GM21360 (cell line): ENCODE data around the gene RFPL4A.
"Not testable (repeated sequence)": the region's sequence is repeated elsewhere in the genome, so short reads cannot be mapped to it uniquely, and the experiment has no call there.

Experiments
- ATAC-seq: cut with Tn5 transposase; IDR thresholded peaks from one replicate; pipeline ENCODE4 v1.9.1; 2021; ENCODE audit warnings: mild to moderate bottlenecking, moderate library complexity; ENCODE audit not compliant: unreplicated experiment

RFPL4A gene

GRCh38 chr19:55758797-55759196 is at the start of gene RFPL4A:
Gene RFPL4A (plus strand): TSS chr19:55759097. CDS start chr19:55761801, 2,704 bp downstream.
- not testable (repeated sequence) for ATAC-seq

DNA sequence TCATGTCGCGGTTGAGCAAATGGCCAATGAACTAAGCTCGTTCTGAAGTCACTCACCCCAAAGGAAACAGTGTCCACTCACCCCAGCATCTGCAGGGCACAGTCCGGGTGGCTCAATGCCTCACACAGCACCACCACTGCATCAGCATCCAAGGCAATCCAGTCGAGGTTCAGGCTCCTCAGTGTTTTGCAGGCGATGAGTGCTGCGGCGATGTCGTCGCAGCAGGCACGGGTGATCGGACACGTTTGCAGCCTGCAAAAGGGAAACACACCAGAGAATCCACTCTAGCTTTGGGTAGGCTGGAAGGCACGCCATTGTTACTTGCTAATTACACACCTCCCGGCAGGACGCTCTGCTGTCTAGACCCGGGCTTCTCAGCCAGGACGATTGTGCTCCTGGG is 47.2 kb upstream of the RFPL4A start:
- ATAC-seq: no peak

DNA sequence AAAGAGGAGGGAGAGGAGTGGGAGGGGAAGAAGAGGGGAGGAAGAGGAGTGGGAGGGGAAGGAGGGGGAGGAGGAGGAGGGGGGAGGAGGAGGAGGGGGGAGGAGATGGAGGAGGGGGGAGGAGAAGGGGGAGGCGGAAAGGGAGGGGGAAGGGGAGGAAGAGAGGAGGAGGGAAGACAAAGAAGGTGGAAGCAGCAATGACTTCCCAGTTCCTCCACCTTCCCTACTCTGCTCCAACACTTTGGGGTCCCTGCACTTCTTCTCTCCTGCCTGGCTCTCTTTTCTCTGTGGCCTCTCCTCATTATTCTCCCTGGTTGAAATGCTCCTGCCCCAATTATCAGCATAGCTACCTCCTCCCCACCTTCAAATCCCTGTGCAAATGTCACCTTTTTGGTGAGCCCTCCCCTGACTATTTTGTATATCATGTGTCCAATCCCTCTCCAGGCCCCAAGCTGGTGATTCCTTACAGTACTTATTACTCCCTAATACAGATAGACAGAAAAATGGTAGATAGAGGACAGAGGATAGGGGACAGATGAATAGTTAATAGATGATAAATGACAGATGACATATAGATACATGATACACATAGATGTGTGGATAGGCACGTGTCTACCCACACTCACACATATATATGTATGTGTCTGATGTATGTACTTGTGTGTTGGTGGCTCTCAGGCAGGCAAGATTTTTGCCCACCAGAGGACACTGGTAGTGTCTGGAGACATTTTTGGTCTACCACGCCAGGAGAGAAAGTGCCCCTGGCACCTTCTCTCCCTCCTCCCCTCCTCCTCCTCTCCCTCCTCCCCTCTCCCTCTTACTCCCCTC is 45.9 kb upstream of the RFPL4A start:
- ATAC-seq: no peak

DNA sequence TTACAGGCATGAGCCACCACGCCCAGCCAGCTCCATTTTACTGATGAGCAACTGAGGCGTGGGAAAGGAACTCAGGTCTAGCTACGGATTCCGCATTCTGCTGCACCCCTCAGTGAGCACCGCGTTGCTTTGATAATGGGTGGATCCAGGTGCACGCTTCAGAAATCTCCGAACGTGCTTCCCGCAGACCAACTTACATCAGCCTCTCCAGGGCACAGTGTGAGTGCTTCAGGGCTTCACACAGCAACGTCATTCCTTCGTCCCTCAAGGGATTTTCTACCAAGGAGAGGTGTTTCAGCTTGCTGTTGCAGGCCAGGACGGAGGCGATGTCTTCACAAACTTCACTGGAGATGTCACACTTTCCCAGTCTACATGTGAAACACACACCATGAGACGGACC is 42.4 kb upstream of the RFPL4A start:
- ATAC-seq: no peak

DNA sequence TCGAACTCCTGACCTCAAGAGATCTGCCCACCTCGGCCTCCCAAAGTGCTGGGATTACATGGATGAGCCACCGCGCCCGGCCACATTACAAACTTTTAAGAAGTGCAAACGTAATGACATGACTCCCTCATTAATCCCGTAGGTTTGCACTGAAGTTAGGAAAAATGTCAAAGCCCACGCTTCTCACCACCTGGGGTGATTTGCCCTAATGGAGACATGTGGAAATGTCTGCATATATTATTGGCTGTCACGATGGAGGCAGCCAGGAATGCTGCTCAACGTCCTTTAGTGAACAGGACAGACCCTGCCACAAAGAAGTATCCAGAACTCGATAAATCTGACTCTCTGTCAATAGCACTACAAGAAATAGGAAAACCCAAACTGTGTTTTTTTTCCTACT is 41.6 kb upstream of the RFPL4A start:
- ATAC-seq: no peak

DNA sequence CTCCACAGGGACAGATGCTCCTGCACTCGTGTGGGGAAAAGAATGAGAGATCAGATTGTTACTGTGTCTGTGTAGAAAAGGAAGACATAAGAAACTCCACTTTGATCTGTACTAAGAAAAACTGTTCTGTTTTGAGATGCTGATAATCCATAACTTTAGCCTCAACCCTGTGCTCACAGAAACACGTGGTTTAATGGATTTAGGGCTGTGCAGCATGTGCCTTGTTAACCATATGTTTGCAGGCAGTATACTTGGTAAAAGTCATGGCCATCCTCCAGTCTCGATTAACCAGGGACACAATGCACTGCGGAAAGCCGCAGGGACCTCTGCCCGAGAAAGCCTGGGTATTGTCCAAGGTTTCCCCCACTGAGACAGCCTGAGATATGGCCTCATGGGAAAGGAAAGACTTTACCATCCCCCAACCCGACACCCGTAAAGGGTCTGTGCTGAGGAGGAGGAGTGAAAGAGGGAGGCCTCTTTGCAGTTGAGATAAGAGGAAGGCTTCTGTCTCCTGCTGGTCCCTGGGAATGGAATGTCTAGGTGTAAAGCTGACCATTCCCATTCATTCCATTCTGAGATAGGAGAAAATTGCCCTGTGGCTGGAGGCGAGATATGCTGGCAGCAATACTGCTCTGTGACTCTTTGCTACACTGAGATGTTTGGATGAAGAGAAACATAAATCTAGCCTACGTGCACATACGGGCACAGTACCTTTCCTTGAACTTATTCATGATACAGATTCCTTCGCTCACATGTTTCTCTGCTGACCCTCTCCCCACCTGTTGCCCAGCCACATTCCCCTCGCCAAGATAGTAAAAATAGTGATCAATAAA is 40.8 kb upstream of the RFPL4A start:
- not testable (repeated sequence) for ATAC-seq

DNA sequence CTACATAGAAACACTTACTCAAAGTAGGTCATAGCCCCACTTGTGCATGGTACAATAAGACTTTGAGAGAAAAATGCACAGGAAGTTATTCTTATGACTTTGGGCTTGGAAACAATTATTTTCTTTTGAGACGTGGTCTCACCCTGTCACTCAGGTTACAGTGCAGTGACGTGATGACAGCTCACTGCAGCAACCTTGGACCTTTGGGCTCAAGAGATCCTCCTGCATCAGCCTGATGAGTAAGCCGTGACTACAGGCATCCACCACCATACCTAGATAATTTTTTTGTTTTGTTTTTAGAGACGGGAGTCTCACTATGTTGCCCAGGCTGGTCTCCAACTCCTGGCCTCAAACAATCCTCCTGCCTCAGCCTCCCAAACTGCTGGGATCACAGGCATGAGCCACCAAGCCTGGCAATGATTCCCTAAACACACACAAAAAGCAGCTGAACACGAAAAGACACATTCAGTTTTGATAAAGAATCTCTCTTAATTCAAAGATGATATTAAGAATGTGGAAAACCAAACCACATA is 38.6 kb upstream of the RFPL4A start:
- no peak for ATAC-seq

- ATAC-seq: no peak
Observed at GRCh38 chr19:55720801-55721200, 38.1 kb upstream of the RFPL4A start.

DNA sequence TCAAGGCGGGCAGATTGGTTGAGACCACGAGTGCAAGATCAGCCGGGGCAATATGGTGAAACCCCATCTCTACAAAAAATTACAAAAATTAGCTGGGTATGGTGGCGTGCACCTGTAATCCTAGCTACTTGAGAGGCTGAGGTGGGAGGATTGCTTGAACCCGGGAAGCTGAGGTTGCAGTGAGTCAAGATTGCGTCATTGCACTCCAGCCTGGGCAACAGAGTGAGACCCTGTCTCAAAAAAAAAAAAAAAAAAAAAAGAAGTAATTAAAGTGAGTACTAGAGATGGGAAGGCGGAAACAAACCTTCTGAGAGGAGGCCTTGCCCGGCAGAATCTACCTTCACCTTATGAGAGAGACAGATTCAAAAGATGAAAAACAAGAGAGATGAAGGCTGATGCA is 35.4 kb upstream of the RFPL4A start:
- ATAC-seq: no peak

- ATAC-seq: not testable (repeated sequence)
Observed at GRCh38 chr19:55730378-55730777, 28.5 kb upstream of the RFPL4A start.

DNA sequence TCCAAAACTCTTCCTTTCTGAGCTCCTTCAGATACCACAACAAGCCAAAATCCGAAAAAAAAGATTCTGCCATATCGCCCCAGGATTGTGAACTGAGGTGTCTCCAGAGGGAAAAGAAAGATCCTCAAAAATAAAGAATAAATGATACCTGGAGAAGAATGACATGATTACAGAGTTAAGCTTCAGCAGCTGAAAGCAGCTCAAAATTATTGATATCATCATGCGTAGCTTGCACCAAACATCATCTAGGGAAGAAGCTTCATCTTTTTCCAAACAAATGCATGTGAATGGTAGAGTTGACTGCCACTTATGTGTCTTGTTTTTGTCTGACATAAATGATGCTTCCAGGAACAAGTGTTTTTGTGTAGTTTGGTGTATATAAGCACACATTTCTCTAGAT is 20.6 kb upstream of the RFPL4A start, which contains the start of gene NLRP9:
Gene NLRP9 (minus strand): TSS at position 101 of the 400 bp plus-strand sequence. CDS start 28 bp downstream, at position 73.
- ATAC-seq: no peak

DNA sequence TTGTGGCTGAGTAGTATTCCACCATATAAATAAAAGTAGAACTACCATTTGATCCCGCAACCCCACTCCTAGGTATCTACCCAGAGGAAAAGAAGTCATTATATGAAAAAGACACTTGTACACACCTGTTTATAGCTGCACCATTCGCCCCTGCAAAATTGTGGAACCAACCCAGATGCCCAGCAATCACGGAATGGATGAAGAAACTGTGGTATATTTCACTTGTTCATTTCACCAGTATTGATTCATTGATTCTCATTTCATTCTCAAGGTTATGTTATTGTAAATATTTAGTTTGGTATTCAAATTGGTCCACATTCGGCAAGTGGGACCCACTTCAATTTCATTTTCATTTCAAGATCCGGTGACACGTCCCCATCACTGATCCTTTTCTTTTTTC is 8.2 kb upstream of the RFPL4A start:
- ATAC-seq: no peak

- no peak for ATAC-seq
Observed at GRCh38 chr19:55753401-55753800, 5.5 kb upstream of the RFPL4A start.

DNA sequence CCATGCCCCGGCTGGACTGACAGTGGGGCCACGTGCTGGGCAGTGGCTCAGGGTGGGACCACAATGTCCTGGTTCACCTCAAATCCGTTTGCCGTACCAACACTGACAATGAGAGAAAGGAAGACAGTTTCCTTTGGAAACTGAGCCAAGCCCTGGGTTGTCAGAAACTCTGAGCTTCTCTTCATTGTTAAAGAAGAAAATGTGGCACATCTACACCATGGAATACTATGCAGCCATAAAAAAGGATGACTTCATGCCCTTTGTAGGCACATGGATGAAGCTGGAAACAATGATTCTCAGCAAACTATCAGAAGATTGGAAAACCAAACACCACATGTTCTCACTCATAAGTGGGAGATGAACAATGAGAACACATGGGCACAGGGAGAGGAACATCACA is 2.1 kb upstream of the RFPL4A start:
- ATAC-seq: not testable (repeated sequence)

DNA sequence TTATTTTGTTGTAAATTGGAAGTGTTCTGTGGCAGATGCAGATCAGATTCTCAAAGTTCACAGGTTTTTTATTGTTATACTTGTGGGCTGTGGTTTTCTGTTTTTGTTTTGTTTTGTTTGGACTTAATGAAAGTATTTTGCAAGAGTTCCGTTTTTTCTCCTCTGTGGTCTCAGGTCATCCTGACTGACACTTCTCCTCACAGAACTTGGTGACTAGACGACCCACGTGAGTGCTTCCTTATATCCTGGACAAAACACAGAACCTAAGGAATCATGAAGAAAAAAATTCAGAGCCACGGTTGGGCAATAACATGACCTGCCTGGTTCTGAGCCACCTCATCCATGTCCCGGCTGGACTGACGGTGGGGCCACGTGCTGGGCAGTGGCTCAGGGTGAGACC is 7.6 kb downstream of the RFPL4A start:
- ATAC-seq: no peak

DNA sequence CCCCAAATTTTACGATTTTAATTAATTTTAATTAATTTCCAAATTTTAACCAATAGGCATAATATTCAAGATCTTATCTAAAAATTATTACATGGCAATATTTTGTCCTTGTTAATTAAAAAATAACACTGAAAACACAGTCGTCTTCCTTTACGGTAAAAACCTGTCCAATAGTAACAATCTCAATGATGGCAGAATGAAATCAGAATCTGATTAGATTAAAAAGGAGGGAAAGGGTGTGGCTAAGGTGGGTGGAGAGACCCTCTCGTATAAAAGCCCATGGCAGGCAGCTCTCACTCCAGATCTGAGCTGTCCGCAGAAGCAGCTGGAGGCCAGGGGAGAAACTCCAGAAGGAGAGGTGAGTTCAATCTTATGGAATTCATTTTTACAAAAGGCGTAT is 9.9 kb downstream of the RFPL4A start, which contains the start of gene RFPL4AL1:
Gene RFPL4AL1 (plus strand): TSS at position 301 of the 400 bp plus-strand sequence. CDS start 2,687 bp downstream, outside the sequence.
- ATAC-seq: not testable (repeated sequence)

GRCh38 chr19:55769632-55770031 is 10.7 kb downstream of the RFPL4A start:
- not testable (repeated sequence) for ATAC-seq

DNA sequence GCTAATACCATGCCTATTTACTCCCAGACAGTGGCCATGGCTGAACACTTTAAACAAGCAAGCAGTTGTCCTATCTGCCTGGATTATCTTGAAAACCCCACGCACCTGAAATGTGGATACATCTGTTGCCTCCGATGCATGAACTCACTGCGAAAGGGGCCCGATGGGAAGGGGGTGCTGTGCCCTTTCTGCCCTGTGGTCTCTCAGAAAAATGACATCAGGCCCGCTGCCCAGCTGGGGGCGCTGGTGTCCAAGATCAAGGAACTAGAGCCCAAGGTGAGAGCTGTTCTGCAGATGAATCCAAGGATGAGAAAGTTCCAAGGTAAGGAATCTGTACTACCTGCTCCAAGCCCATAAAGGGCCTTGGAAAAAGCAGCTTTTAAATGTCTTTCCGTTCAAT is 18.6 kb downstream of the RFPL4A start:
- ATAC-seq: no peak

DNA sequence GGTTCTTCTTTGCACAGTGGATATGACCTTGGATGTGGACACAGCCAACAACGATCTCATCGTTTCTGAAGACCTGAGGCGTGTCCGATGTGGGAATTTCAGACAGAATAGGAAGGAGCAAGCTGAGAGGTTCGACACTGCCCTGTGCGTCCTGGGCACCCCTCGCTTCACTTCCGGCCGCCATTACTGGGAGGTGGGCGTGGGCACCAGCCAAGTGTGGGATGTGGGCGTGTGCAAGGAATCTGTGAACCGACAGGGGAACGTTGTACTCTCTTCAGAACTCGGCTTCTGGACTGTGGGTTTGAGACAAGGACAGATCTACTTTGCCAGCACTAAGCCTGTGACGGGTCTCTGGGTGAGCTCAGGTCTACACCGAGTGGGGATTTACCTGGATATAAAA is 19.4 kb downstream of the RFPL4A start:
- ATAC-seq: no peak

DNA sequence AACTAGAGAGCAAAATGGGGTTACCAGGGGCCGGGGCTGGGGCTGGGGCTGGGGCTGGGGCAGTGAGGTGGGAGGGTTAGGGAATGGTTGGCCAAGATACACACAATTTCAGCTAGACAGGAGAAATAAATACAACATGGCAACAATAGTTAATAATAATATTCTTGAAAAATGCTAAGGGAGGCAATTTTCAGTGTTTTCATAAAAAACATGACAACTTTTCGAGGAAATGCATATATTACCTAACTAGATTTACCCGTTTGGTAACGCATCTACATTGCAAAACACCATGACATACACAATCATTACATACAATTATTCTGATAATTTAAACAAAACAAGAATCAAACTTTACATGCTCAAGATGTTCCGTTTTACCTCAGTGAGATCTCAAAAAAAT is 22.2 kb downstream of the RFPL4A start:
- no peak for ATAC-seq

DNA sequence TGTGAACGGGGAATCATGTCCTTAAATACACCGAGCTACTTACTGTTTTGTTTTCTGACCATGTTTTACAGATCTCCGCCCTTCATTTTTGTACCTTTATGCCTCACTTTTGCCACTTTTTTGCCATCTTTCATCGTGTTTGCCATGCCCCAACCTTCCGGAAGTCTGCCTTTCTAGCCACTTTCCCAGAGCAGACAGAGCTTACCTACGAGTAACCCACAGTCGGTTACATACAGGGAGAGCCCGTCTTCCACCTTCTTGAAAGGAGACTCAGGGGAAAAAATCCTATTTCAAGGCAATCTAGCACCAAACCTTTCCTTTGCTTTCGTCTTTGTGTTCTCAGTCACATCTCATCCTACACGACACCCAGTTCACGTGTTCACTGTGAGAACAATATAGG is 36.1 kb downstream of the RFPL4A start:
- no peak for ATAC-seq
